ENCODE data around the gene CCZ1.
"Not testable (repeated sequence)": the region's sequence is repeated elsewhere in the genome, so short reads cannot be mapped to it uniquely, and the experiment has no call there.

Gene CCZ1

DNA sequence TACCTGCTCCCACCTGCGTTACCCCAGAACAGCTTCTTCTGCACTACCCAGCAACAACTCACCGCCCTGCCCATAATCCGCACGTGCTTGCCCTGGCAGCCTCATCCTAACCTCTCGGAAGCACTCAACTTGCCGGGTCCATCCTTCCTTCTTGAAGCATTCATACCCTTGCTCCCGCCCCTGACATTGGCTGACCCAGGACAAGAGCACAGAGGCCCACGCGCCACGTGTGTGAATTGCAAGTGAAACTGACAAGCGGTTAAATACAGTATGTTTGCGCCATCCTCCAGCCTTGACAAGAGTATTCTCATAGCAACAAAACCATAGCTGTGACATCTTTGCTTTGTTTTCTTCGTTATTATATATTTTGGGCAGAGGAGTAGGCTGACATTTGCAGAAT, 28.8 kb upstream of the CCZ1 start:
- Histone ChIP-seq H3K9ac (ENCODE audit: low read depth in 1 of 2, low read length in 2 of 2) (no peak overlapping the region), H3K36me3 (ENCODE audit: control insufficient read depth in 2 of 2, insufficient read depth in 2 of 2, low read length in 2 of 2) (no peaks in the 10 kb centered on the region), H3K4me1 (ENCODE audit: control insufficient read depth in 2 of 2, insufficient read depth in 2 of 2, low read length in 2 of 2) (no peaks in the 10 kb centered on the region), H3K27me3 (ENCODE audit: control insufficient read depth in 2 of 2, insufficient read depth in 2 of 2, low read length in 2 of 2) (no peaks in the 10 kb centered on the region), H3K9me3 (ENCODE audit: control insufficient read depth in 2 of 2, low read length in 2 of 2) (no peaks in the 10 kb centered on the region), H3K4me3 (ENCODE audit: low read length in 2 of 2) (no peak overlapping the region), H3K27ac (ENCODE audit: low read depth in 2 of 2, low read length in 2 of 2) (no peak overlapping the region)

DNA sequence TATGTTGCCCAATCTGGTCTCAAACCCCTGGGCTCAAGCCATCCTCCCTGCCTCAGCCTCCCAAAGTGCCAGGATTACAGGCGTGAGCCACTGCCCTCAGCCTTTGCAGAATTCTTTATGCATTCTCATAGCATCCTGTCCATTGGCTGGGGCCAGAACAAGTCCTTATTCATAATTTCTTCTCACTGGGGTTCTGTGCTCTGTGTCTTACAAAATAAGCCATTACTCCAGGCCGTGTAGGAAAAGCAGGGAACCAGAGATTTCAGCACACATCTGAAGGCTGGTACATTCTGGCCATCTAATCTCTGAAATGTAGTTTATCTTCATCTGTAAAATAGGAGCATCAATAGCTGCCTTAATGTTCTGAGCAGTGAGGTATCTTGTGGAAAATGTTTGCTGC, 28.2 kb upstream of the CCZ1 start:
- Histone ChIP-seq H3K9ac (ENCODE audit: low read depth in 1 of 2, low read length in 2 of 2) (no peak overlapping the region), H3K27me3 (ENCODE audit: control insufficient read depth in 2 of 2, insufficient read depth in 2 of 2, low read length in 2 of 2) (no peaks in the 10 kb centered on the region), H3K27ac (ENCODE audit: low read depth in 2 of 2, low read length in 2 of 2) (no peak overlapping the region), H3K4me3 (ENCODE audit: low read length in 2 of 2) (no peak overlapping the region), H3K9me3 (ENCODE audit: control insufficient read depth in 2 of 2, low read length in 2 of 2) (no peaks in the 10 kb centered on the region), H3K36me3 (ENCODE audit: control insufficient read depth in 2 of 2, insufficient read depth in 2 of 2, low read length in 2 of 2) (no peaks in the 10 kb centered on the region), H3K4me1 (ENCODE audit: control insufficient read depth in 2 of 2, insufficient read depth in 2 of 2, low read length in 2 of 2) (no peaks in the 10 kb centered on the region)

GRCh38 chr7:5872326-5872725, 26.2 kb upstream of the CCZ1 start:
- Histone ChIP-seq H3K4me1 (ENCODE audit: control insufficient read depth in 2 of 2, insufficient read depth in 2 of 2, low read length in 2 of 2) (no peaks in the 10 kb centered on the region), H3K9ac (ENCODE audit: low read depth in 1 of 2, low read length in 2 of 2) (no peak overlapping the region), H3K9me3 (ENCODE audit: control insufficient read depth in 2 of 2, low read length in 2 of 2) (no peaks in the 10 kb centered on the region), H3K27ac (ENCODE audit: low read depth in 2 of 2, low read length in 2 of 2) (no peak overlapping the region), H3K27me3 (ENCODE audit: control insufficient read depth in 2 of 2, insufficient read depth in 2 of 2, low read length in 2 of 2) (no peaks in the 10 kb centered on the region), H3K36me3 (ENCODE audit: control insufficient read depth in 2 of 2, insufficient read depth in 2 of 2, low read length in 2 of 2) (no peaks in the 10 kb centered on the region), H3K4me3 (ENCODE audit: low read length in 2 of 2) (no peak overlapping the region)

GRCh38 chr7:5879591-5879990, 18.9 kb upstream of the CCZ1 start:
- not testable (repeated sequence) for H3K4me3 ChIP-seq (ENCODE audit: low read length in 2 of 2)

GRCh38 chr7:5880106-5880505, 18.4 kb upstream of the CCZ1 start:
- not testable (repeated sequence) for H3K27me3 ChIP-seq (ENCODE audit: control insufficient read depth in 2 of 2, insufficient read depth in 2 of 2, low read length in 2 of 2); H3K9ac ChIP-seq (ENCODE audit: low read depth in 1 of 2, low read length in 2 of 2); H3K4me1 ChIP-seq (ENCODE audit: control insufficient read depth in 2 of 2, insufficient read depth in 2 of 2, low read length in 2 of 2); H3K4me3 ChIP-seq (ENCODE audit: low read length in 2 of 2); H3K27ac ChIP-seq (ENCODE audit: low read depth in 2 of 2, low read length in 2 of 2); H3K9me3 ChIP-seq (ENCODE audit: control insufficient read depth in 2 of 2, low read length in 2 of 2); H3K36me3 ChIP-seq (ENCODE audit: control insufficient read depth in 2 of 2, insufficient read depth in 2 of 2, low read length in 2 of 2)

More at GRCh38 chr7:5879591-5879990, 18.9 kb upstream of the CCZ1 start:
- not testable (repeated sequence) for H3K4me1 ChIP-seq (ENCODE audit: control insufficient read depth in 2 of 2, insufficient read depth in 2 of 2, low read length in 2 of 2); H3K27me3 ChIP-seq (ENCODE audit: control insufficient read depth in 2 of 2, insufficient read depth in 2 of 2, low read length in 2 of 2); H3K36me3 ChIP-seq (ENCODE audit: control insufficient read depth in 2 of 2, insufficient read depth in 2 of 2, low read length in 2 of 2); H3K27ac ChIP-seq (ENCODE audit: low read depth in 2 of 2, low read length in 2 of 2); H3K9me3 ChIP-seq (ENCODE audit: control insufficient read depth in 2 of 2, low read length in 2 of 2); H3K9ac ChIP-seq (ENCODE audit: low read depth in 1 of 2, low read length in 2 of 2)

- not testable (repeated sequence) for H3K9ac ChIP-seq (ENCODE audit: low read depth in 1 of 2, low read length in 2 of 2); H3K36me3 ChIP-seq (ENCODE audit: control insufficient read depth in 2 of 2, insufficient read depth in 2 of 2, low read length in 2 of 2); H3K27me3 ChIP-seq (ENCODE audit: control insufficient read depth in 2 of 2, insufficient read depth in 2 of 2, low read length in 2 of 2); H3K4me1 ChIP-seq (ENCODE audit: control insufficient read depth in 2 of 2, insufficient read depth in 2 of 2, low read length in 2 of 2); H3K9me3 ChIP-seq (ENCODE audit: control insufficient read depth in 2 of 2, low read length in 2 of 2); H3K27ac ChIP-seq (ENCODE audit: low read depth in 2 of 2, low read length in 2 of 2); H3K4me3 ChIP-seq (ENCODE audit: low read length in 2 of 2)
Observed at GRCh38 chr7:5884431-5884830, 14.1 kb upstream of the CCZ1 start.

- H3K27me3 ChIP-seq (ENCODE audit: control insufficient read depth in 2 of 2, insufficient read depth in 2 of 2, low read length in 2 of 2); H3K9ac ChIP-seq (ENCODE audit: low read depth in 1 of 2, low read length in 2 of 2); H3K4me1 ChIP-seq (ENCODE audit: control insufficient read depth in 2 of 2, insufficient read depth in 2 of 2, low read length in 2 of 2); H3K27ac ChIP-seq (ENCODE audit: low read depth in 2 of 2, low read length in 2 of 2); H3K36me3 ChIP-seq (ENCODE audit: control insufficient read depth in 2 of 2, insufficient read depth in 2 of 2, low read length in 2 of 2); H3K9me3 ChIP-seq (ENCODE audit: control insufficient read depth in 2 of 2, low read length in 2 of 2); H3K4me3 ChIP-seq (ENCODE audit: low read length in 2 of 2): not testable (repeated sequence)
Observed at GRCh38 chr7:5888021-5888420, 10.5 kb upstream of the CCZ1 start.

DNA sequence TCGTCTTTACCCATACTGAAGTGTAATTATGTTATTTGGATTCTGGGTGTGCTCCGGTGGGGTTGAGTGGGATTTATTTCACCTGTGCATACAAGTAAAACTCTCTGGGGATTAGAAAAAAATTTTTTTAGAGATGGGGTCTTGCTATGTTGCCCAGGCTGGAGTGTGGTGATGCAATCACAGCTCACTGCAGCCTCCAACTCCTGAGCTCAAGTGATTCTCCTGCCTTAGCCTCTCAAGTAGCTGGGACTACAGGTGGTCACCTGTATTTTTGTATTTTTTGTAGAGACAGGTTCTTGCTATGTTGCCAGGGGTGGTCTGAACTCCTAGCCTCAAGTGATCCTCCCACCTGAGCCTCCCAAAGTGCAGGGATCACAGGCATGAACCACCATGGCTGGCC, 8.3 kb upstream of the CCZ1 start:
- not testable (repeated sequence) for H3K27me3 ChIP-seq (ENCODE audit: control insufficient read depth in 2 of 2, insufficient read depth in 2 of 2, low read length in 2 of 2); H3K9ac ChIP-seq (ENCODE audit: low read depth in 1 of 2, low read length in 2 of 2); H3K36me3 ChIP-seq (ENCODE audit: control insufficient read depth in 2 of 2, insufficient read depth in 2 of 2, low read length in 2 of 2); H3K4me1 ChIP-seq (ENCODE audit: control insufficient read depth in 2 of 2, insufficient read depth in 2 of 2, low read length in 2 of 2); H3K27ac ChIP-seq (ENCODE audit: low read depth in 2 of 2, low read length in 2 of 2); H3K9me3 ChIP-seq (ENCODE audit: control insufficient read depth in 2 of 2, low read length in 2 of 2); H3K4me3 ChIP-seq (ENCODE audit: low read length in 2 of 2)

GRCh38 chr7:5892498-5892897, 6.0 kb upstream of the CCZ1 start:
- H3K4me1 ChIP-seq (ENCODE audit: control insufficient read depth in 2 of 2, insufficient read depth in 2 of 2, low read length in 2 of 2) = no peaks in the 10 kb centered on the region
- no peak overlapping the region for H3K27ac ChIP-seq (ENCODE audit: low read depth in 2 of 2, low read length in 2 of 2)
- H3K4me3 ChIP-seq (ENCODE audit: low read length in 2 of 2) = no peak overlapping the region
- no peaks in the 10 kb centered on the region for H3K9me3 ChIP-seq (ENCODE audit: control insufficient read depth in 2 of 2, low read length in 2 of 2)
- no peaks in the 10 kb centered on the region for H3K36me3 ChIP-seq (ENCODE audit: control insufficient read depth in 2 of 2, insufficient read depth in 2 of 2, low read length in 2 of 2)
- no peak overlapping the region for H3K9ac ChIP-seq (ENCODE audit: low read depth in 1 of 2, low read length in 2 of 2)
- H3K27me3 ChIP-seq (ENCODE audit: control insufficient read depth in 2 of 2, insufficient read depth in 2 of 2, low read length in 2 of 2) = no peaks in the 10 kb centered on the region

DNA sequence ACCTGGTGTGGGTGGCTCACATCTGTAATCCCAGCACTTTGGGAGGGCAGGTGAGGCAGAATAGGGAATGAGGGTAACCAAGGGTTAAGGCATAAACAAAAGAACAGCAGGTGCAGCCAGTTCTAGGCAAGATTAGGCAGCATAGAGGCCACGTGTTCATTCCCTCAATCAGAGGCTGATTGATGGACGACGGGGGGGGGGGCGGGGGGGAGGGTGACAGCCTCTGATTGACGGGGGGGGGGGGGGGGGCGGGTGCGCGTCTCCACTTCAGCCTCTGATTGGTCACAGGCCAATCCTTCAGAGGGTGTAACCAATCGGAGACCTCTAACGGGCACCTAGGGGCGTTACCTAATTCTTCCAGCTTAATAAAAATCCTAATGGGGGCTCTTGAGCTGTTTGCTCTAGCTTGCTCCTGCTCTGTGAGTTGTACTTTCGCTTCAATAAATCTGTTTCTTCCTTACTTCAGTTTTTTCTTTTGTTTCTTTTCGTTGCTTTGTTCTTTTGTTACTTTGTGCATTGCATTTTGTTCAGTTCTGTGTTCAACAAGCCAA, 1.1 kb upstream of the CCZ1 start:
- H3K4me3 ChIP-seq (ENCODE audit: low read length in 2 of 2) = not testable (repeated sequence)

DNA sequence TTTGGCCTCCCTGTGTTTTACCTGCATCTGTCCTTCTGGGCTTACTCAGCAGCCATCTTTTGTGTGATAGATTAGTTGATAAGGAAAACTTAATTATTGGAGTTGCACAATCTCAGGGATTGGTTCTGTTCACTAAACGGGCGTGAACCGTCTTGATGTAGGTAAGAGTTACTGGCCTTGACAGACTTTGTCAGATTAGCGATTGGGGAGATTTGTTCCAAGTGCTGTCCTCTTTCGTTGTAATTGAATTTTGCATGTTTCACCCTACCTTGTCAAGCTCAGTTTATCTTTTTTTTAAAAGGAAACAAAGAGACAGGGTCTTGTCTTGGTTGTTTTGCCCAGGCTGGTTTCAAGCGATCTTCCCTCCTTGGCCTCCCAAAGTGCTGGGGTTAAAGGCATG, 4.5 kb downstream of the CCZ1 start:
- not testable (repeated sequence) for H3K4me3 ChIP-seq (ENCODE audit: low read length in 2 of 2); H3K9ac ChIP-seq (ENCODE audit: low read depth in 1 of 2, low read length in 2 of 2); H3K9me3 ChIP-seq (ENCODE audit: control insufficient read depth in 2 of 2, low read length in 2 of 2); H3K4me1 ChIP-seq (ENCODE audit: control insufficient read depth in 2 of 2, insufficient read depth in 2 of 2, low read length in 2 of 2); H3K36me3 ChIP-seq (ENCODE audit: control insufficient read depth in 2 of 2, insufficient read depth in 2 of 2, low read length in 2 of 2); H3K27me3 ChIP-seq (ENCODE audit: control insufficient read depth in 2 of 2, insufficient read depth in 2 of 2, low read length in 2 of 2); H3K27ac ChIP-seq (ENCODE audit: low read depth in 2 of 2, low read length in 2 of 2)

More for the DNA sequence above, 1.1 kb upstream of the CCZ1 start:
- not testable (repeated sequence) for H3K27ac ChIP-seq (ENCODE audit: low read depth in 2 of 2, low read length in 2 of 2); H3K4me1 ChIP-seq (ENCODE audit: control insufficient read depth in 2 of 2, insufficient read depth in 2 of 2, low read length in 2 of 2); H3K36me3 ChIP-seq (ENCODE audit: control insufficient read depth in 2 of 2, insufficient read depth in 2 of 2, low read length in 2 of 2); H3K27me3 ChIP-seq (ENCODE audit: control insufficient read depth in 2 of 2, insufficient read depth in 2 of 2, low read length in 2 of 2); H3K9me3 ChIP-seq (ENCODE audit: control insufficient read depth in 2 of 2, low read length in 2 of 2); H3K9ac ChIP-seq (ENCODE audit: low read depth in 1 of 2, low read length in 2 of 2)

Data from mucosa of rectum (tissue), 2 donors.